Muscle of leg (tissue), 11 donors: Measurements from ENCODE around the gene CES5A. TPM values are rescaled to one million over a fixed set of nuclear protein-coding genes. Genes with fewer than 3 reads are reported as not detected.
"Not testable (repeated sequence)": the region's sequence is repeated elsewhere in the genome, so short reads cannot be mapped to it uniquely, and the experiment has no call there.

Source experiments
- DNase-seq: peaks from one replicate; pipeline ENCODE4 v3.0.0; 2013
- H3K27ac ChIP-seq: one replicate; pipeline ENCODE4 v1.5.1; 2013; ENCODE audit warnings: mild to moderate bottlenecking, low read length, control low read depth
- H3K27me3 ChIP-seq: one replicate; pipeline ENCODE4 v1.6.1; 2013; ENCODE audit warnings: low read length; ENCODE audit not compliant: control insufficient read depth, insufficient read depth
- H3K36me3 ChIP-seq: one replicate; pipeline ENCODE4 v1.6.1; 2013; ENCODE audit warnings: low read length; ENCODE audit not compliant: control insufficient read depth, insufficient read depth
- H3K4me1 ChIP-seq: one replicate; pipeline ENCODE4 v1.6.1; 2013; ENCODE audit warnings: low read length; ENCODE audit not compliant: control insufficient read depth, insufficient read depth
- H3K4me3 ChIP-seq: one replicate; pipeline ENCODE4 v1.5.1; 2013; ENCODE audit warnings: low read length, control low read depth
- H3K9me3 ChIP-seq: replicated peaks from 2 replicates; pipeline ENCODE4 v1.6.1; 2013; ENCODE audit warnings: low read depth, low read length; ENCODE audit not compliant: control insufficient read depth
- WGBS: methylation state at CpG from one replicate; pipeline ENCODE4 v1.1.5; 2013; ENCODE audit warnings: missing lambda C conversion rate; ENCODE audit not compliant: insufficient coverage; 5-methylcytosine and 5-hydroxymethylcytosine counted together
- polyA plus RNA-seq, 8 donors: library from polyadenylated mRNA; unstranded; fragments of 120-200 nt; gene quantifications; one replicate each; pipeline versions ENCODE4 v1.2.1 to v1.2.3, GENCODE V29; 2013; ENCODE audit warnings: inconsistent platforms in 1 of 8, low replicate concordance in 1 of 8; ENCODE audit not compliant: insufficient read length in 8 of 8, insufficient read depth in 1 of 8
- total RNA-seq: library from RNA; stranded (reverse); fragments of 120-200 nt; gene quantifications from one replicate; pipeline ENCODE4 v1.2.4, GENCODE V29; 2013

The CES5A gene
- total and polyA plus RNA-seq, 9 donors: not detected

DNA sequence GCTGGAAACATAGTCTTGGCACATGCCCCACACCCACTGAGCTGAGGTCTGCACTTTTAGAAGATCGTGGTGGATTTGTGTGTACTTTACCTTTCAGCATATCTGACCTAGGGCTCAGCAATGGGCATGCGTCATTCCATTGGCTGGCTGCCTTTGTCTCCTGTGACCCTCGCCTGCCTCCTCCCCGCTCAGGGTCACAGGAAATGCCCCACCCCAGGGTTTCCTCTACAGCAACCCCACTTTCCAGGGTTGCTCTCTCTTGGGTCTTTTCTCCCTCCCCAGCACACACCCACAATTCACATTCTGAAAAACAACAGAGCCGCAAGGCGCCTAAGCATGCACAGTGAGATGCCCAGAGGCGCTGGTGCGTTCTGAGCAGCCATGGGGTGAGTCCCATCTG lies 71.5 kb downstream of the CES5A start:
- WGBS: no CpG with 5 or more reads among the region's 8 CpGs
- not testable (repeated sequence) for DNase-seq, H3K27ac ChIP-seq, H3K9me3 ChIP-seq, H3K27me3 ChIP-seq, H3K4me1 ChIP-seq, H3K36me3 ChIP-seq, H3K4me3 ChIP-seq

Other genes starting within 250 kb of the CES5A start
- gene SLC6A2, start 219.4 kb downstream of the CES5A start, total RNA-seq: 2.3 TPM
- 1 to 10 TPM in 6 of 8 donors, under 1 TPM in 2; 0.65 to 3.0 (median 1.6) TPM for gene SLC6A2, start 219.4 kb downstream of the CES5A start, polyA plus RNA-seq
- gene CES1, start 42.3 kb downstream of the CES5A start, total RNA-seq: 0.22 TPM
- gene CES1, start 42.3 kb downstream of the CES5A start, polyA plus RNA-seq: 1 to 10 TPM in 1 of 8 donors, under 1 TPM in 7; 0.24 to 6.2 (median 0.57) TPM